Measurements from ENCODE around the gene RPAP3. TPM values are rescaled to one million over a fixed set of nuclear protein-coding genes. Genes with fewer than 3 reads are reported as not detected.
A peak's percentile ranks its signal among the peaks of the same experiment; 100 is the strongest.

Gene RPAP3
- total RNA-seq, 2 donors from 2014 or later, result 15.0 to 26.5 TPM

- Histone ChIP-seq H3K4me3 (no peak overlapping the region), H3K27ac (no peak overlapping the region), H3K9me3 (no peaks in the 10 kb centered on the region), H3K4me1 (replicated peaks) (no peaks in the 10 kb centered on the region), H3K36me3 (no peaks in the 10 kb centered on the region), H3K27me3 (replicated peaks; ENCODE audit: insufficient read depth) (no peaks in the 10 kb centered on the region)
- intact Hi-C loops (cut with DNase I), result no loop called here
- TF ChIP-seq POLR2A (IDR thresholded peaks at IDR 0.05), result no peak
- TF ChIP-seq CTCF (IDR thresholded peaks at IDR 0.05), result no peak
- no peak for TF ChIP-seq POLR2AphosphoS5 (IDR thresholded peaks at IDR 0.05)
- no peak for DNase-seq (ENCODE audit: low spot score)
- 83% methylated on average over 5 of the region's 5 CpGs for WGBS
Observed at GRCh38 chr12:47722941-47723631, 17.3 kb upstream of the RPAP3 start.

DNA sequence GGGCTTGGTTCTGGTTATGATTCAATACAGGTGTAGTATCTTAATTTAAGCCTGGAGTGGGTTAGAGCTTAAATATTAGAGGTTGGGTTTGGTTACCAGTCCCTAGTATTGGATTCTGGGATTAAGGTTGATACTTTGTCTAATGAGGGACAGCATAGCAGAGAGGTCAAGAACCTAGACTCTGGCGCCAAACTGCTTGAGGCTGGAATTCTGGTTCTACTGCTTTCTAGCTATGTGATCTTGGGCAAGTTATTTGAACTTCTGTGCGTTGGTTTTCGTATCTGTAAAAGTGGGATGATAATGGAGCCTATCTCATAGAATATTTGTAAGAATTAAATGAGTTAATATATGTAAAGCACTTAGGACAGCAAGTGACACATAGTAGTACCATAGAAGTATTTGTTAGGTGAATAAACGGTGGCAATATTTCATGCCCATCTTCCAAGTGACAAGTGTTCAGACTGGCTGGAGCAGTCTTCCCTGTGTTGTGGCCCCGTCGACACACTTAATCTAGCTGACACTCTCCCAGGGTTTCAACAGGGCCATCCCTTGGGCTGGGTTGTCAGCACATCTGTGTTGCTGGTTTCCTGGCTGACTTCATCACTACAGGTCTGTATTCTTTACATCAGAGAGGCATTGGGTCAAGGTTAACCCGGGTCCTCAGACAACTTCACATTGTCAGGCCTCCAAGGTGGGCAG lies 16.5 kb upstream of the RPAP3 start:
- H3K27ac ChIP-seq, result no peak overlapping the region
- H3K9me3 ChIP-seq, result no peaks in the 10 kb centered on the region
- no peaks in the 10 kb centered on the region for H3K4me1 ChIP-seq (replicated peaks)
- H3K27me3 ChIP-seq (replicated peaks; ENCODE audit: insufficient read depth), result no peaks in the 10 kb centered on the region
- WGBS, result 55% methylated on average over 7 of the region's 7 CpGs
- no peak overlapping the region for H3K4me3 ChIP-seq
- intact Hi-C loops (cut with DNase I), result no loop called here
- no peaks in the 10 kb centered on the region for H3K36me3 ChIP-seq
- no peak for DNase-seq (ENCODE audit: low spot score)
- TF ChIP-seq POLR2A (IDR thresholded peaks at IDR 0.05) (no peak), POLR2AphosphoS5 (IDR thresholded peaks at IDR 0.05) (no peak), CTCF (IDR thresholded peaks at IDR 0.05) (no peak)

DNA sequence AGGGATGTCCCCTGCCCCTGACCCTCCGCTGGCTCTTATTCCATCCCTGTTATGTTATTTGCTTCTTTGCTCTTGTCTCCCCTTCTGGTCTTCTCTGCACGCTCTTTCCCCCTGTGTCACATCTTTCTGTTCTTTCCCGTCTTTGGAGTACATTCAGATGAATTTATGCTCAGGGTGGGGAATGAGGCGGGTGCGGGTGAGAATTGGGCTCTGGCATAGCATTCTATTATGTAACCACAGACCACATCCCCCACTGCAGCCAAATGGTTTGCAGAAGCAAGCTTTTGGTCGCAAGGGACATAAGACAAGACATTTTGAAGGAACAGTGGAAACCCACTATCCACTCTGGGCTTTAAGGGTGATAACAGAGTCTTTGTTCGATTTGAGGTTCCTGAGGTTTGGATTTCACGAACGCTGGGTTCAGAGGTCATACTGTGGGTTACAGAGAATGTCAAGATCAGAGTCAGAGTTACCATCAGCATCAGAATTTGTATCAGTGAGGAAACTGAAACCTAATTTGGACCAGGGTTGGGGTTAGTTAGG lies 15.7 kb upstream of the RPAP3 start:
- Histone ChIP-seq H3K36me3 (no peaks in the 10 kb centered on the region), H3K27me3 (replicated peaks; ENCODE audit: insufficient read depth) (no peaks in the 10 kb centered on the region), H3K27ac (no peak overlapping the region), H3K4me3 (no peak overlapping the region), H3K9me3 (no peaks in the 10 kb centered on the region), H3K4me1 (replicated peaks) (no peaks in the 10 kb centered on the region)
- no peak for TF ChIP-seq POLR2A (IDR thresholded peaks at IDR 0.05)
- no peak for TF ChIP-seq CTCF (IDR thresholded peaks at IDR 0.05)
- no peak for TF ChIP-seq POLR2AphosphoS5 (IDR thresholded peaks at IDR 0.05)
- DNase-seq (ENCODE audit: low spot score), result no peak
- intact Hi-C loops (cut with DNase I), result no loop called here
- WGBS, result 92% methylated on average over 9 of the region's 9 CpGs

DNA sequence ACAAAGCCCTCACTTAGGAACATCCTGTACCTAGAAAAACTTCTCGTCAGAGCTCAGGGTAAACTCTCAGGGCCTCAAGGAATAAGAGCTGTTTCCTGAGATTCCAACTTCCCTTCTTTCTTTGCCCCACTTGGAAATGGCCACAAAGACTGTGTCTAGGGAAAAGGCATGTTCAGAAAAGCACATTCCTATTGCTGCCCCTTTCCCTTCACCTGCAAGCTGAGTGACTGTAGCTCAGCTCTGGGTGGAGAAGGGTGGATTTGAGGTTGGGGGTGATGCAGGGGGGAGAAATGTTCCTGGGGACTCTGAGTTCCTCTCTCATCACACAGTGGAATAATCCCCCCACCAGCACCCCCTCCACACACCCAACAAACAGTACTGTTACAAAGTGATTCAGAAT lies 12.7 kb upstream of the RPAP3 start:
- TF ChIP-seq CTCF (IDR thresholded peaks at IDR 0.05) (no peak), POLR2AphosphoS5 (IDR thresholded peaks at IDR 0.05) (no peak), POLR2A (IDR thresholded peaks at IDR 0.05) (no peak)
- WGBS, result 63% methylated on average over 1 of the region's 1 CpG
- no peak for DNase-seq (ENCODE audit: low spot score)
- intact Hi-C loops (cut with DNase I), result loop anchor here (5.0 to 10.0 kb wide), 2 partner anchors 39 to 246 kb away; partner anchors contain the start of genes RAPGEF3 and TMEM106C
- Histone ChIP-seq H3K27ac (peak overlapping the region; percentile 70 to 73), H3K4me1 (replicated peaks) (peaks cover 4% of the 10 kb centered on the region), H3K36me3 (no peaks in the 10 kb centered on the region), H3K9me3 (no peaks in the 10 kb centered on the region), H3K27me3 (replicated peaks; ENCODE audit: insufficient read depth) (no peaks in the 10 kb centered on the region), H3K4me3 (no peak overlapping the region)
